Measurements from ENCODE around the gene TNRC6C. TPM values are rescaled to one million over a fixed set of nuclear protein-coding genes. Genes with fewer than 3 reads are reported as not detected.

Gene TNRC6C
- total and polyA plus RNA-seq, 2 of the 13 experiments (the other 11 are each of a cell fraction or from before 2014, with no cell fraction given): 0.66 to 4.9 TPM

DNA sequence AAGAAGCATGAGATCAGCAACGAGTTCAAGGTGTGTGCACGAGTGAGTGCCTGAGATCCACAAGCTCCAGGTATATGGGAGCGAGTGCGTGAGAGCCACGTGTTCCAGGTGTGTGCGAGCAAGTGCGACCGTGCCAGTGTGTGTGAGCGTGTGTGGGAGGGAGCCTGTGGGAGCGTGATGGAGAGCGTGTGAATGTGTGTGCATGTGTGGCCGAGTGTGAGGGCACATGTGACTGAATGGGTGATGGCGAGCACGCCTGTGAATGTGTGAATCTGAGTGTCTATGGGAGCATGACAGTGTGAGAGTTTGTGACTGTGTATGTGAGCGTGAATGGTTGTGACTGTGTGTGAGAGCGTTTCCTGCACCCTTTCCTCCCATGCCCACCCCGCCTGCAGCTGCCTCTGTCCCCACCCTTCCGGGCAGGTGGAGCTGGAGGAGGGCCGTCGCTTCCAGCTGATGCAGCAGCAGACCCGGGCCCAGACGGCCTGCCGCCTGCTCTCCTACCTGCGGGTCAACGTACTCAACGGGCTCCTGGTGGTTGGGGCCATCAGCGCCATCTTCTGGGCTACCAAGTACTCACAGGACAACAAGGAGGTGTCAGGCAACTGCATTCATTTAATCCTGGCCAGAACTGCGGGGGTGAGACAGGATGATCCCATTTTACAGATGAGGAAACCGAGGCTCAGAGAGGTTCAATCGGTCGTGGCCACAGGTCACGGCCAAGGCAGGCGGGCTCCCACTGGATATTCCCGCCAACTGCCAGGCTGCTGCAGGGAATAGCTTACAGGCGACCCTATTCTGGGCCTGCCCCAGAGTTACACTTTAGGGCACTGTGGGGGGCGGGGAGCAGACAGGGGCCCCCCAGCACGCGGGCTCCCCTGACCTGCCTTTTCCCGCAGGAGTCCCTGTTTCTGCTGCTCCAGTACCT lies 175.7 kb downstream of the TNRC6C start (continued):
- TF ChIP-seq, protein P1, sequence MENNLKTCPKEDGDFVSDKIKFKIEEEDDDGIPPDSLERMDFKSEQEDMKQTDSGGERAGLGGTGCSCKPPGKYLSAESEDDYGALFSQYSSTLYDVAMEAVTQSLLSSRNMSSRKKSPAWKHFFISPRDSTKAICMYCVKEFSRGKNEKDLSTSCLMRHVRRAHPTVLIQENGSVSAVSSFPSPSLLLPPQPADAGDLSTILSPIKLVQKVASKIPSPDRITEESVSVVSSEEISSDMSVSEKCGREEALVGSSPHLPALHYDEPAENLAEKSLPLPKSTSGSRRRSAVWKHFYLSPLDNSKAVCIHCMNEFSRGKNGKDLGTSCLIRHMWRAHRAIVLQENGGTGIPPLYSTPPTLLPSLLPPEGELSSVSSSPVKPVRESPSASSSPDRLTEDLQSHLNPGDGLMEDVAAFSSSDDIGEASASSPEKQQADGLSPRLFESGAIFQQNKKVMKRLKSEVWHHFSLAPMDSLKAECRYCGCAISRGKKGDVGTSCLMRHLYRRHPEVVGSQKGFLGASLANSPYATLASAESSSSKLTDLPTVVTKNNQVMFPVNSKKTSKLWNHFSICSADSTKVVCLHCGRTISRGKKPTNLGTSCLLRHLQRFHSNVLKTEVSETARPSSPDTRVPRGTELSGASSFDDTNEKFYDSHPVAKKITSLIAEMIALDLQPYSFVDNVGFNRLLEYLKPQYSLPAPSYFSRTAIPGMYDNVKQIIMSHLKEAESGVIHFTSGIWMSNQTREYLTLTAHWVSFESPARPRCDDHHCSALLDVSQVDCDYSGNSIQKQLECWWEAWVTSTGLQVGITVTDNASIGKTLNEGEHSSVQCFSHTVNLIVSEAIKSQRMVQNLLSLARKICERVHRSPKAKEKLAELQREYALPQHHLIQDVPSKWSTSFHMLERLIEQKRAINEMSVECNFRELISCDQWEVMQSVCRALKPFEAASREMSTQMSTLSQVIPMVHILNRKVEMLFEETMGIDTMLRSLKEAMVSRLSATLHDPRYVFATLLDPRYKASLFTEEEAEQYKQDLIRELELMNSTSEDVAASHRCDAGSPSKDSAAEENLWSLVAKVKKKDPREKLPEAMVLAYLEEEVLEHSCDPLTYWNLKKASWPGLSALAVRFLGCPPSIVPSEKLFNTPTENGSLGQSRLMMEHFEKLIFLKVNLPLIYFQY (CRISPR knock-in tag; IDR thresholded peaks at IDR 0.05; ENCODE audit: borderline replicate concordance): peak; percentile 85; the same call in 1 of the 2 replicates
- TF ChIP-seq, protein P2, sequence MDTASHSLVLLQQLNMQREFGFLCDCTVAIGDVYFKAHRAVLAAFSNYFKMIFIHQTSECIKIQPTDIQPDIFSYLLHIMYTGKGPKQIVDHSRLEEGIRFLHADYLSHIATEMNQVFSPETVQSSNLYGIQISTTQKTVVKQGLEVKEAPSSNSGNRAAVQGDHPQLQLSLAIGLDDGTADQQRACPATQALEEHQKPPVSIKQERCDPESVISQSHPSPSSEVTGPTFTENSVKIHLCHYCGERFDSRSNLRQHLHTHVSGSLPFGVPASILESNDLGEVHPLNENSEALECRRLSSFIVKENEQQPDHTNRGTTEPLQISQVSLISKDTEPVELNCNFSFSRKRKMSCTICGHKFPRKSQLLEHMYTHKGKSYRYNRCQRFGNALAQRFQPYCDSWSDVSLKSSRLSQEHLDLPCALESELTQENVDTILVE (CRISPR knock-in tag; IDR thresholded peaks at IDR 0.05): no peak
- TF ChIP-seq RAD51 (IDR thresholded peaks at IDR 0.05; ENCODE audit: borderline replicate concordance) (no peak), FOSL2 (CRISPR knock-in tag; IDR thresholded peaks at IDR 0.05) (peak; percentile 44; the same call in 1 of the 2 replicates), ZNF160 (CRISPR knock-in tag; IDR thresholded peaks at IDR 0.05) (no peak), RBAK (CRISPR knock-in tag; IDR thresholded peaks at IDR 0.05) (no peak), ZNF530 (CRISPR knock-in tag; IDR thresholded peaks at IDR 0.05; ENCODE audit: low read depth) (no peak), HNRNPUL1 (IDR thresholded peaks at IDR 0.05; ENCODE audit: low read depth, low read length) (no peak), ZSCAN20 (CRISPR knock-in tag; IDR thresholded peaks at IDR 0.05; ENCODE audit: borderline replicate concordance) (no peak), ZNF136 (CRISPR knock-in tag; IDR thresholded peaks at IDR 0.05; ENCODE audit: low read depth) (no peak), ZNF605 (CRISPR knock-in tag; IDR thresholded peaks at IDR 0.05) (no peak), ZNF138 (CRISPR knock-in tag; IDR thresholded peaks at IDR 0.05; ENCODE audit: low read depth) (peak; percentile 51; the same call in 1 of the 2 replicates), NCOA2 (CRISPR knock-in tag; IDR thresholded peaks at IDR 0.05) (no peak)
- TF ChIP-seq, protein P3, sequence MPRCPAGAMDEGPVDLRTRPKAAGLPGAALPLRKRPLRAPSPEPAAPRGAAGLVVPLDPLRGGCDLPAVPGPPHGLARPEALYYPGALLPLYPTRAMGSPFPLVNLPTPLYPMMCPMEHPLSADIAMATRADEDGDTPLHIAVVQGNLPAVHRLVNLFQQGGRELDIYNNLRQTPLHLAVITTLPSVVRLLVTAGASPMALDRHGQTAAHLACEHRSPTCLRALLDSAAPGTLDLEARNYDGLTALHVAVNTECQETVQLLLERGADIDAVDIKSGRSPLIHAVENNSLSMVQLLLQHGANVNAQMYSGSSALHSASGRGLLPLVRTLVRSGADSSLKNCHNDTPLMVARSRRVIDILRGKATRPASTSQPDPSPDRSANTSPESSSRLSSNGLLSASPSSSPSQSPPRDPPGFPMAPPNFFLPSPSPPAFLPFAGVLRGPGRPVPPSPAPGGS (CRISPR knock-in tag; IDR thresholded peaks at IDR 0.05): no peak
- TF ChIP-seq, protein P4, sequence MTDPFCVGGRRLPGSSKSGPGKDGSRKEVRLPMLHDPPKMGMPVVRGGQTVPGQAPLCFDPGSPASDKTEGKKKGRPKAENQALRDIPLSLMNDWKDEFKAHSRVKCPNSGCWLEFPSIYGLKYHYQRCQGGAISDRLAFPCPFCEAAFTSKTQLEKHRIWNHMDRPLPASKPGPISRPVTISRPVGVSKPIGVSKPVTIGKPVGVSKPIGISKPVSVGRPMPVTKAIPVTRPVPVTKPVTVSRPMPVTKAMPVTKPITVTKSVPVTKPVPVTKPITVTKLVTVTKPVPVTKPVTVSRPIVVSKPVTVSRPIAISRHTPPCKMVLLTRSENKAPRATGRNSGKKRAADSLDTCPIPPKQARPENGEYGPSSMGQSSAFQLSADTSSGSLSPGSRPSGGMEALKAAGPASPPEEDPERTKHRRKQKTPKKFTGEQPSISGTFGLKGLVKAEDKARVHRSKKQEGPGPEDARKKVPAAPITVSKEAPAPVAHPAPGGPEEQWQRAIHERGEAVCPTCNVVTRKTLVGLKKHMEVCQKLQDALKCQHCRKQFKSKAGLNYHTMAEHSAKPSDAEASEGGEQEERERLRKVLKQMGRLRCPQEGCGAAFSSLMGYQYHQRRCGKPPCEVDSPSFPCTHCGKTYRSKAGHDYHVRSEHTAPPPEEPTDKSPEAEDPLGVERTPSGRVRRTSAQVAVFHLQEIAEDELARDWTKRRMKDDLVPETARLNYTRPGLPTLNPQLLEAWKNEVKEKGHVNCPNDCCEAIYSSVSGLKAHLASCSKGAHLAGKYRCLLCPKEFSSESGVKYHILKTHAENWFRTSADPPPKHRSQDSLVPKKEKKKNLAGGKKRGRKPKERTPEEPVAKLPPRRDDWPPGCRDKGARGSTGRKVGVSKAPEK (CRISPR knock-in tag; IDR thresholded peaks at IDR 0.05; ENCODE audit: borderline replicate concordance): 0 out of 2 replicates have a peak, but pooled peaks have one; percentile 29
- TF ChIP-seq, protein P5, sequence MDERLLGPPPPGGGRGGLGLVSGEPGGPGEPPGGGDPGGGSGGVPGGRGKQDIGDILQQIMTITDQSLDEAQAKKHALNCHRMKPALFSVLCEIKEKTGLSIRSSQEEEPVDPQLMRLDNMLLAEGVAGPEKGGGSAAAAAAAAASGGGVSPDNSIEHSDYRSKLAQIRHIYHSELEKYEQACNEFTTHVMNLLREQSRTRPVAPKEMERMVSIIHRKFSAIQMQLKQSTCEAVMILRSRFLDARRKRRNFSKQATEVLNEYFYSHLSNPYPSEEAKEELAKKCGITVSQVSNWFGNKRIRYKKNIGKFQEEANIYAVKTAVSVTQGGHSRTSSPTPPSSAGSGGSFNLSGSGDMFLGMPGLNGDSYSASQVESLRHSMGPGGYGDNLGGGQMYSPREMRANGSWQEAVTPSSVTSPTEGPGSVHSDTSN (CRISPR knock-in tag; IDR thresholded peaks at IDR 0.05): no peak
- TF ChIP-seq, protein P6, sequence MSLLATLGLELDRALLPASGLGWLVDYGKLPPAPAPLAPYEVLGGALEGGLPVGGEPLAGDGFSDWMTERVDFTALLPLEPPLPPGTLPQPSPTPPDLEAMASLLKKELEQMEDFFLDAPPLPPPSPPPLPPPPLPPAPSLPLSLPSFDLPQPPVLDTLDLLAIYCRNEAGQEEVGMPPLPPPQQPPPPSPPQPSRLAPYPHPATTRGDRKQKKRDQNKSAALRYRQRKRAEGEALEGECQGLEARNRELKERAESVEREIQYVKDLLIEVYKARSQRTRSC (CRISPR knock-in tag; IDR thresholded peaks at IDR 0.05; ENCODE audit: low read depth): no peak
